ENCODE measurements around the gene CD163L1.
A peak's percentile ranks its signal among the peaks of the same experiment; 100 is the strongest.

CD163L1 gene

DNA sequence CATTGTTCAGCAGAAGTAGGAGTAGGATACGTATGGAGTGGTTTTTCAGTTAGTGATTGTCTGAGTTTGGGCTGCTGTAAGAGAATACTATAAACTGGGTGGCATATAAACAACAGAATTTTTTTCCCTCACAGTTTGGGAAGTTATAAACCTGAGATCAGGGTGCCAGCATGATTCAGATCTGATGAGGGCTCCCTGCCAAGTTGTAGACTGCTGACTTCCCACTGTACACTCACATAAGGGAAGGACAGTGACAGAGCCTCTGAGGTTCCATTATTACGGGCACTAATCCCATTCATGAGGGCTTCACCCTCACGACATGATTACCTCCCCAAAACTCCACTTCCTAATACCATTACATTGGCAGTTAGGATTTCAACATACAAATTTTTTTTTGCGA is 89.4 kb downstream of the CD163L1 start:
- no CpG with 5 or more reads among the region's 4 CpGs for WGBS (ENCODE audit: extremely low coverage, insufficient coverage, low lambda C conversion rate)
- no peak overlapping the region for H4K5ac ChIP-seq (ENCODE audit: low read length)
- no peak overlapping the region for H3K9ac ChIP-seq (ENCODE audit: low read length)
- no peaks in the 10 kb centered on the region for H3K36me3 ChIP-seq (ENCODE audit: control insufficient read depth, insufficient read depth, low read length)
- DNase-seq: no peak
- H3K79me1 ChIP-seq (ENCODE audit: low read length): no peaks in the 10 kb centered on the region
- H3K4me3 ChIP-seq (ENCODE audit: low read length): no peak overlapping the region
- H3K4me2 ChIP-seq (ENCODE audit: low read length): no peak overlapping the region
- H3K56ac ChIP-seq (ENCODE audit: low read length): no peak overlapping the region
- H3K79me2 ChIP-seq (ENCODE audit: control insufficient read depth, insufficient read depth, low read length): no peaks in the 10 kb centered on the region
- H4K8ac ChIP-seq (ENCODE audit: low read depth, low read length): no peak overlapping the region
- no peak overlapping the region for H3K23ac ChIP-seq (ENCODE audit: low read length)
- H3K27ac ChIP-seq (ENCODE audit: low read depth, low read length): no peak overlapping the region
- no peak overlapping the region for H2BK5ac ChIP-seq (ENCODE audit: low read length)
- no peak overlapping the region for H2AK5ac ChIP-seq (ENCODE audit: low read length)
- no peak overlapping the region for H3K4ac ChIP-seq (ENCODE audit: low read depth, low read length)
- H2BK120ac ChIP-seq (ENCODE audit: low read depth, low read length): no peak overlapping the region
- no peaks in the 10 kb centered on the region for H3K4me1 ChIP-seq (ENCODE audit: control insufficient read depth, low read depth, low read length)
- H3K18ac ChIP-seq (ENCODE audit: low read length): no peak overlapping the region
- no peak overlapping the region for H2BK15ac ChIP-seq (replicated peaks; ENCODE audit: low read depth)
- H3K27me3 ChIP-seq (ENCODE audit: insufficient read depth, low read length, poor library complexity): no peaks in the 10 kb centered on the region

DNA sequence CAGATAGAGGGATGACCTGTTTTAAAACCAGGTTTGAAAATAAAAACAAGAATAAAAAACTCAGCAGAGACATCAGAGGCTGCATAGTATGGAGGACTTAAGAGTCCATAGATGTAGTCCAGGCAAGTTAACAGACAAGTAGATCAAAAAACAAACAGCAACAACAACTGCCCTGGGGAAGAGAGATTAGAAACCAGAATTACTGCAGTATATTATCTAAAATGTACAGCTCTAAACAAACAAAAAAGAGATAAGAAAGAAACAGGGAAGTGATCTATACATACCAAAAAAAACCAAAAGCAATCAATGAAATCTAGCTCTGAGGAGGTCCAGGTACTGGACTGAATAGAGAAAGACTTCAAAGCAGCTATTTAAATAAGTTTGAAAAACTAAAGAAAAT is 91.3 kb downstream of the CD163L1 start:
- H3K56ac ChIP-seq (ENCODE audit: low read length): no peak overlapping the region
- no peak overlapping the region for H4K8ac ChIP-seq (ENCODE audit: low read depth, low read length)
- no peak for DNase-seq
- no peaks in the 10 kb centered on the region for H3K36me3 ChIP-seq (ENCODE audit: control insufficient read depth, insufficient read depth, low read length)
- H3K79me1 ChIP-seq (ENCODE audit: low read length): no peaks in the 10 kb centered on the region
- no peak overlapping the region for H3K27ac ChIP-seq (ENCODE audit: low read depth, low read length)
- no peak overlapping the region for H2BK15ac ChIP-seq (replicated peaks; ENCODE audit: low read depth)
- no peaks in the 10 kb centered on the region for H3K79me2 ChIP-seq (ENCODE audit: control insufficient read depth, insufficient read depth, low read length)
- H4K5ac ChIP-seq (ENCODE audit: low read length): no peak overlapping the region
- H2AK5ac ChIP-seq (ENCODE audit: low read length): no peak overlapping the region
- no peak overlapping the region for H3K18ac ChIP-seq (ENCODE audit: low read length)
- H2BK120ac ChIP-seq (ENCODE audit: low read depth, low read length): no peak overlapping the region
- H3K4me1 ChIP-seq (ENCODE audit: control insufficient read depth, low read depth, low read length): no peaks in the 10 kb centered on the region
- H3K27me3 ChIP-seq (ENCODE audit: insufficient read depth, low read length, poor library complexity): no peaks in the 10 kb centered on the region
- no peak overlapping the region for H3K4ac ChIP-seq (ENCODE audit: low read depth, low read length)
- no peak overlapping the region for H3K4me3 ChIP-seq (ENCODE audit: low read length)
- no peak overlapping the region for H3K4me2 ChIP-seq (ENCODE audit: low read length)
- no peak overlapping the region for H2BK5ac ChIP-seq (ENCODE audit: low read length)
- H3K23ac ChIP-seq (ENCODE audit: low read length): no peak overlapping the region
- no peak overlapping the region for H3K9ac ChIP-seq (ENCODE audit: low read length)

DNA sequence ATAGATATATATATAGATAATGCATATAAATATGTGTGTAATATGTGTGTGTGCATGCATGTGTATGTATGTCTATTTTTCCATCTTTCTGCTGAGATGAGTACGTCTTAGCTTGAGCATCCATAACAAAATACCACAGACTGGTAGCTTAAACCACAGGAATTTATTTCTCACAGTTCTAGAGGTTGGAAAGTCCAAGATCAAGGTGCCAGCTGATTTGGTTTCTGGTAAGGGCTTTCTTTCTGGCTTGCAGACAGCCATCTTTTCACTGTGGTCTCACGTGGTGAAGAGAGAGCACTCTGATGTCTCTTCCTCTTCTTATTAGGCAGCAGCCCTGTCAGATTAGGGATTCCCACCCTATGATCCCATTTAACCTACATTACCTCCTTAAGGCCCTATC is 92.8 kb downstream of the CD163L1 start:
- no peaks in the 10 kb centered on the region for H3K27me3 ChIP-seq (ENCODE audit: insufficient read depth, low read length, poor library complexity)
- no peaks in the 10 kb centered on the region for H3K79me2 ChIP-seq (ENCODE audit: control insufficient read depth, insufficient read depth, low read length)
- no peak overlapping the region for H3K9ac ChIP-seq (ENCODE audit: low read length)
- WGBS (ENCODE audit: extremely low coverage, insufficient coverage, low lambda C conversion rate): no CpG with 5 or more reads among the region's 2 CpGs
- no peak overlapping the region for H4K5ac ChIP-seq (ENCODE audit: low read length)
- no peak overlapping the region for H3K56ac ChIP-seq (ENCODE audit: low read length)
- H3K23ac ChIP-seq (ENCODE audit: low read length): no peak overlapping the region
- no peak for DNase-seq
- H3K4me1 ChIP-seq (ENCODE audit: control insufficient read depth, low read depth, low read length): no peaks in the 10 kb centered on the region
- no peak overlapping the region for H2BK5ac ChIP-seq (ENCODE audit: low read length)
- no peak overlapping the region for H2AK5ac ChIP-seq (ENCODE audit: low read length)
- no peak overlapping the region for H4K8ac ChIP-seq (ENCODE audit: low read depth, low read length)
- no peak overlapping the region for H2BK120ac ChIP-seq (ENCODE audit: low read depth, low read length)
- H3K27ac ChIP-seq (ENCODE audit: low read depth, low read length): no peak overlapping the region
- no peak overlapping the region for H3K4ac ChIP-seq (ENCODE audit: low read depth, low read length)
- no peak overlapping the region for H2BK15ac ChIP-seq (replicated peaks; ENCODE audit: low read depth)
- no peak overlapping the region for H3K4me3 ChIP-seq (ENCODE audit: low read length)
- H3K79me1 ChIP-seq (ENCODE audit: low read length): no peaks in the 10 kb centered on the region
- no peak overlapping the region for H3K18ac ChIP-seq (ENCODE audit: low read length)
- H3K4me2 ChIP-seq (ENCODE audit: low read length): no peak overlapping the region
- no peaks in the 10 kb centered on the region for H3K36me3 ChIP-seq (ENCODE audit: control insufficient read depth, insufficient read depth, low read length)

DNA sequence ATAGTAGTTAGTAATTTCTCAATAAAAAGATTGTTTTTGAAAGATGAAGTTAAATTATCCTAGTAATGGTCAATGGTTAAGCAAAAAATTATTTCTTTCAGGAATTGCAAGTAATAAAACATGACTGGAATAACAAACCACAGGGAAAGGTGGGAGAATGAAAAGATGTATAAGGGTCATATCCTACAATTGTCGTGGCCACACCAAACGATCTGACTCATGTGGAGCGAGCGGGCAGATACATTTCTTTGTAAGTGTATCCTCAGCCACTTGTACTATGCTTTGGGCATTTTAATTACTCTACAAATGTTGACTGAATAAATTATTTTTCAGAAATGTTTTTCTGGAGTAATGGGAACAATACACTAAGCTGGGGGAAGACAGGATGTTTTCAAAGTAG is 94.5 kb downstream of the CD163L1 start:
- Histone ChIP-seq H3K27me3 (ENCODE audit: insufficient read depth, low read length, poor library complexity) (no peaks in the 10 kb centered on the region), H3K27ac (ENCODE audit: low read depth, low read length) (no peak overlapping the region), H3K79me2 (ENCODE audit: control insufficient read depth, insufficient read depth, low read length) (no peaks in the 10 kb centered on the region), H2BK5ac (ENCODE audit: low read length) (no peak overlapping the region), H2AK5ac (ENCODE audit: low read length) (no peak overlapping the region), H3K9ac (ENCODE audit: low read length) (no peak overlapping the region), H3K79me1 (ENCODE audit: low read length) (no peaks in the 10 kb centered on the region), H2BK15ac (replicated peaks; ENCODE audit: low read depth) (no peak overlapping the region), H3K36me3 (ENCODE audit: control insufficient read depth, insufficient read depth, low read length) (no peaks in the 10 kb centered on the region), H2BK120ac (ENCODE audit: low read depth, low read length) (no peak overlapping the region), H3K56ac (ENCODE audit: low read length) (no peak overlapping the region), H3K4me1 (ENCODE audit: control insufficient read depth, low read depth, low read length) (no peaks in the 10 kb centered on the region), H4K8ac (ENCODE audit: low read depth, low read length) (no peak overlapping the region), H3K4me2 (ENCODE audit: low read length) (no peak overlapping the region), H4K5ac (ENCODE audit: low read length) (no peak overlapping the region), H3K23ac (ENCODE audit: low read length) (no peak overlapping the region), H3K4me3 (ENCODE audit: low read length) (no peak overlapping the region), H3K18ac (ENCODE audit: low read length) (no peak overlapping the region), H3K4ac (ENCODE audit: low read depth, low read length) (no peak overlapping the region)
- no CpG with 5 or more reads among the region's 4 CpGs for whole genome bisulfite sequencing (ENCODE audit: extremely low coverage, insufficient coverage, low lambda C conversion rate)
- no peak for DNase-seq

DNA sequence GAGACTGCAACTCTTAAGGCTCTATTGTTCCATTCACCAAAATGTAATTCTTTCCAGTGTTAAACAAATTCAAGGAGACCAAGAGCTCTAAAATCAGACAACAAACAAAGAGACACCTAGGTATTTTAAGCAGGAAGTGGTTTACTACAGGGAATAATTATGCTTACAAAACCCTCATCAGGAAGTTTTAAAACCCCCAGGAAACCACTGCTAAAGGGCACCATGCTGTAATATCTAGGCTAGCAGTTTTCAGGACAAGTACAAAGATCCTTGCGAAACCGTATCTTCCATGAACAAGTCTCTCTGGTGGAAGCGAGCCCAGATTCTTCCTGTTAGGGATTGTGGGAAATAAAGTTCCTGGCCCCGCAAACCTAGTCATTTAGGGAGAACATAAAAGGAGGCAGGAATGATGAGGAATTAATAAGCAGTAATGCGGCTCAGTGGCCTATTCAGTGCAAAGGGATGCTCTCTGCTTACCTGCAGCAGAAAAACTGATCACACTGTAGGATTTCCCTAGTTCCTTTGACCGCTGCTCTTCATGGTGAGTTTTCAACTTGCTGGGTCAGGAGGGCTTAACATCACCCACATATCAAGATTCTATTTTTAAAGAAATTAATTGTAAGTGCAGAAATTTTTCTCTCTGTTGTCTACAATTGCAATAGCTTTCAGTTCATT is 97.3 kb downstream of the CD163L1 start:
- no peak overlapping the region for H2BK5ac ChIP-seq (ENCODE audit: low read length)
- H2AK5ac ChIP-seq (ENCODE audit: low read length): no peak overlapping the region
- no peaks in the 10 kb centered on the region for H3K36me3 ChIP-seq (ENCODE audit: control insufficient read depth, insufficient read depth, low read length)
- no peaks in the 10 kb centered on the region for H3K27me3 ChIP-seq (ENCODE audit: insufficient read depth, low read length, poor library complexity)
- no peak overlapping the region for H3K9ac ChIP-seq (ENCODE audit: low read length)
- H3K79me1 ChIP-seq (ENCODE audit: low read length): no peaks in the 10 kb centered on the region
- no peaks in the 10 kb centered on the region for H3K79me2 ChIP-seq (ENCODE audit: control insufficient read depth, insufficient read depth, low read length)
- H3K4me2 ChIP-seq (ENCODE audit: low read length): no peak overlapping the region
- no peak overlapping the region for H3K4me3 ChIP-seq (ENCODE audit: low read length)
- no peak overlapping the region for H3K23ac ChIP-seq (ENCODE audit: low read length)
- no peak overlapping the region for H4K5ac ChIP-seq (ENCODE audit: low read length)
- no peak overlapping the region for H2BK15ac ChIP-seq (replicated peaks; ENCODE audit: low read depth)
- no peak for DNase-seq
- WGBS (ENCODE audit: extremely low coverage, insufficient coverage, low lambda C conversion rate): no CpG with 5 or more reads among the region's 6 CpGs
- H3K27ac ChIP-seq (ENCODE audit: low read depth, low read length): no peak overlapping the region
- H3K56ac ChIP-seq (ENCODE audit: low read length): no peak overlapping the region
- no peak overlapping the region for H2BK120ac ChIP-seq (ENCODE audit: low read depth, low read length)
- no peak overlapping the region for H3K4ac ChIP-seq (ENCODE audit: low read depth, low read length)
- no peak overlapping the region for H3K18ac ChIP-seq (ENCODE audit: low read length)
- no peaks in the 10 kb centered on the region for H3K4me1 ChIP-seq (ENCODE audit: control insufficient read depth, low read depth, low read length)
- H4K8ac ChIP-seq (ENCODE audit: low read depth, low read length): no peak overlapping the region

DNA sequence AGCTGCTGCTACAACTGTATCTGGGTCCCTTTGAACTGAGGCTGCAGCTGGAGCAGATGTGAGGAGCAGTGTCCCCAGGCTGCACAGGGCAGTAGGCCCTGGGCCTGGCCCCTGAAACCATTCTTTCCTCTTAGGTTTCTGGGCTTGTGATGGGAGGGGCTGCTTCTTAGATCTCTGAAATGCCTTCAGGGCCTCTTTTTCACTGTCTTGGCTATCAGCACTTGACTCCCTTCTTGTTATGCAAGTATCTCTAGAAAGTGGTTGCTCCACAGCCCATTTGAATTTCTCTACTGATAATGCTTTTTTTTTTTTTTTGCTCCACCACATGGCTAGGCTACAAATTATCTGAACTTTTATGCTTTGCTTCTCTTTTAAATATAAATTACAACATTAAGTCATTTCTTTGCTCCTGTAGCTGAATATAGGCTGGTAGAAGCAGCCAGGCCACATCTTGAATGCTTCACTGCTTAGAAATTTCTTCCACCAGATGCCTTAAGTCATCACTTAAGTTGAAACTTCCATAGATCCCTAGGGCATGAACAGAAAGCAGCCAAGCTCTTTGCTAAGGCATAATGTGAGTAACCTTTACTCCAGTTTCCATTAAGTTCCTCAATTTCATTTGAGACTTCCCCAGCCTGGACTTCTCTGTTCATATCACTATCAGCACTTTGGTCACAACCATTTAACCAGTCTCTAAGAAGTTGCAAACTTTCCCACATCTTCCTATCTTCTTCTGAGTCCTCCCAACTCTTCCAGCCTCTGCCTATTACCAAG is 98.9 kb downstream of the CD163L1 start:
- H3K23ac ChIP-seq (ENCODE audit: low read length): no peak overlapping the region
- no peak overlapping the region for H3K27ac ChIP-seq (ENCODE audit: low read depth, low read length)
- H3K4me1 ChIP-seq (ENCODE audit: control insufficient read depth, low read depth, low read length): no peaks in the 10 kb centered on the region
- no peak overlapping the region for H3K56ac ChIP-seq (ENCODE audit: low read length)
- no peak overlapping the region for H4K5ac ChIP-seq (ENCODE audit: low read length)
- DNase-seq: peak; percentile 10
- no peaks in the 10 kb centered on the region for H3K79me1 ChIP-seq (ENCODE audit: low read length)
- no peak overlapping the region for H2AK5ac ChIP-seq (ENCODE audit: low read length)
- H3K27me3 ChIP-seq (ENCODE audit: insufficient read depth, low read length, poor library complexity): no peaks in the 10 kb centered on the region
- H3K79me2 ChIP-seq (ENCODE audit: control insufficient read depth, insufficient read depth, low read length): no peaks in the 10 kb centered on the region
- H3K4me2 ChIP-seq (ENCODE audit: low read length): no peak overlapping the region
- H2BK15ac ChIP-seq (replicated peaks; ENCODE audit: low read depth): no peak overlapping the region
- H3K36me3 ChIP-seq (ENCODE audit: control insufficient read depth, insufficient read depth, low read length): no peaks in the 10 kb centered on the region
- H3K4me3 ChIP-seq (ENCODE audit: low read length): no peak overlapping the region
- no peak overlapping the region for H3K4ac ChIP-seq (ENCODE audit: low read depth, low read length)
- H3K18ac ChIP-seq (ENCODE audit: low read length): no peak overlapping the region
- H2BK5ac ChIP-seq (ENCODE audit: low read length): no peak overlapping the region
- no peak overlapping the region for H3K9ac ChIP-seq (ENCODE audit: low read length)
- H4K8ac ChIP-seq (ENCODE audit: low read depth, low read length): no peak overlapping the region
- H2BK120ac ChIP-seq (ENCODE audit: low read depth, low read length): no peak overlapping the region
